ENCODE data around the gene TFB2M. TPM values are rescaled to one million over a fixed set of nuclear protein-coding genes. Genes with fewer than 3 reads are reported as not detected.

The TFB2M gene
- polyA plus RNA-seq, 1 donor: 15.1 TPM

- Histone ChIP-seq H3K4me3 (ENCODE audit: low read length) (no peak overlapping the region), H3K27ac (ENCODE audit: low read length) (no peak overlapping the region), H3K9me3 (ENCODE audit: control insufficient read depth, low read depth, low read length) (no peaks in the 10 kb centered on the region), H3K4me1 (ENCODE audit: control insufficient read depth, insufficient read depth, low read length) (no peaks in the 10 kb centered on the region), H3K27me3 (ENCODE audit: control insufficient read depth, insufficient read depth, low read length) (no peaks in the 10 kb centered on the region), H3K36me3 (ENCODE audit: control insufficient read depth, insufficient read depth, low read length) (peaks cover 53% of the 10 kb centered on the region)
- DNase-seq: no peak
- WGBS (ENCODE audit: insufficient coverage, low lambda C conversion rate): no CpG with 5 or more reads among the region's 2 CpGs
These were observed 8.0 kb downstream of the TFB2M start for GRCh38 chr1:246558041-246558440.

GRCh38 chr1:246554201-246554600 lies 11.9 kb downstream of the TFB2M start:
- Histone ChIP-seq H3K9me3 (ENCODE audit: control insufficient read depth, low read depth, low read length) (no peaks in the 10 kb centered on the region), H3K27ac (ENCODE audit: low read length) (no peak overlapping the region), H3K36me3 (ENCODE audit: control insufficient read depth, insufficient read depth, low read length) (peaks cover 63% of the 10 kb centered on the region), H3K4me1 (ENCODE audit: control insufficient read depth, insufficient read depth, low read length) (no peaks in the 10 kb centered on the region), H3K27me3 (ENCODE audit: control insufficient read depth, insufficient read depth, low read length) (no peaks in the 10 kb centered on the region), H3K4me3 (ENCODE audit: low read length) (no peak overlapping the region)
- DNase-seq: no peak
- WGBS (ENCODE audit: insufficient coverage, low lambda C conversion rate): 91% methylated on average over 4 of the region's 16 CpGs

GRCh38 chr1:246552110-246552509 lies 14.0 kb downstream of the TFB2M start:
- no peak overlapping the region for H3K27ac ChIP-seq (ENCODE audit: low read length)
- no peak overlapping the region for H3K4me3 ChIP-seq (ENCODE audit: low read length)
- no peaks in the 10 kb centered on the region for H3K9me3 ChIP-seq (ENCODE audit: control insufficient read depth, low read depth, low read length)
- DNase-seq: no peak
- H3K4me1 ChIP-seq (ENCODE audit: control insufficient read depth, insufficient read depth, low read length): no peaks in the 10 kb centered on the region
- WGBS (ENCODE audit: insufficient coverage, low lambda C conversion rate): no CpG with 5 or more reads among the region's 6 CpGs
- H3K36me3 ChIP-seq (ENCODE audit: control insufficient read depth, insufficient read depth, low read length): peaks cover 56% of the 10 kb centered on the region
- H3K27me3 ChIP-seq (ENCODE audit: control insufficient read depth, insufficient read depth, low read length): no peaks in the 10 kb centered on the region

GRCh38 chr1:246550402-246550801 lies 15.7 kb downstream of the TFB2M start:
- Histone ChIP-seq H3K36me3 (ENCODE audit: control insufficient read depth, insufficient read depth, low read length) (peaks cover 47% of the 10 kb centered on the region), H3K27me3 (ENCODE audit: control insufficient read depth, insufficient read depth, low read length) (no peaks in the 10 kb centered on the region), H3K27ac (ENCODE audit: low read length) (no peak overlapping the region), H3K9me3 (ENCODE audit: control insufficient read depth, low read depth, low read length) (no peaks in the 10 kb centered on the region), H3K4me3 (ENCODE audit: low read length) (no peak overlapping the region), H3K4me1 (ENCODE audit: control insufficient read depth, insufficient read depth, low read length) (no peaks in the 10 kb centered on the region)
- no peak for DNase-seq
- WGBS (ENCODE audit: insufficient coverage, low lambda C conversion rate): 100% methylated on average over 1 of the region's 11 CpGs

- Histone ChIP-seq H3K4me3 (ENCODE audit: low read length) (no peak overlapping the region), H3K27me3 (ENCODE audit: control insufficient read depth, insufficient read depth, low read length) (no peaks in the 10 kb centered on the region), H3K4me1 (ENCODE audit: control insufficient read depth, insufficient read depth, low read length) (no peaks in the 10 kb centered on the region), H3K36me3 (ENCODE audit: control insufficient read depth, insufficient read depth, low read length) (peaks cover 47% of the 10 kb centered on the region), H3K9me3 (ENCODE audit: control insufficient read depth, low read depth, low read length) (no peaks in the 10 kb centered on the region), H3K27ac (ENCODE audit: low read length) (no peak overlapping the region)
- DNase-seq: no peak
- WGBS (ENCODE audit: insufficient coverage, low lambda C conversion rate): 100% methylated on average over 1 of the region's 4 CpGs
These were observed 16.4 kb downstream of the TFB2M start for GRCh38 chr1:246549665-246550064.

GRCh38 chr1:246544001-246544400 lies 22.1 kb downstream of the TFB2M start:
- no peak overlapping the region for H3K4me3 ChIP-seq (ENCODE audit: low read length)
- peaks cover 49% of the 10 kb centered on the region for H3K36me3 ChIP-seq (ENCODE audit: control insufficient read depth, insufficient read depth, low read length)
- no peak for DNase-seq
- 100% methylated on average over 1 of the region's 1 CpG for WGBS (ENCODE audit: insufficient coverage, low lambda C conversion rate)
- H3K27me3 ChIP-seq (ENCODE audit: control insufficient read depth, insufficient read depth, low read length): no peaks in the 10 kb centered on the region
- H3K9me3 ChIP-seq (ENCODE audit: control insufficient read depth, low read depth, low read length): no peaks in the 10 kb centered on the region
- H3K4me1 ChIP-seq (ENCODE audit: control insufficient read depth, insufficient read depth, low read length): no peaks in the 10 kb centered on the region
- no peak overlapping the region for H3K27ac ChIP-seq (ENCODE audit: low read length)

- H3K27me3 ChIP-seq (ENCODE audit: control insufficient read depth, insufficient read depth, low read length): no peaks in the 10 kb centered on the region
- no peak overlapping the region for H3K27ac ChIP-seq (ENCODE audit: low read length)
- no peak overlapping the region for H3K4me3 ChIP-seq (ENCODE audit: low read length)
- H3K36me3 ChIP-seq (ENCODE audit: control insufficient read depth, insufficient read depth, low read length): peaks cover 45% of the 10 kb centered on the region
- DNase-seq: no peak
- no peaks in the 10 kb centered on the region for H3K4me1 ChIP-seq (ENCODE audit: control insufficient read depth, insufficient read depth, low read length)
- 93% methylated on average over 4 of the region's 7 CpGs for WGBS (ENCODE audit: insufficient coverage, low lambda C conversion rate)
- no peaks in the 10 kb centered on the region for H3K9me3 ChIP-seq (ENCODE audit: control insufficient read depth, low read depth, low read length)
These were observed 25.1 kb downstream of the TFB2M start for GRCh38 chr1:246540738-246541491.

GRCh38 chr1:246537887-246538286 lies 28.2 kb downstream of the TFB2M start:
- WGBS (ENCODE audit: insufficient coverage, low lambda C conversion rate): 60% methylated on average over 2 of the region's 3 CpGs
- no peak overlapping the region for H3K27ac ChIP-seq (ENCODE audit: low read length)
- H3K9me3 ChIP-seq (ENCODE audit: control insufficient read depth, low read depth, low read length): no peaks in the 10 kb centered on the region
- peak in 1 of 2 donors; percentile 20 for DNase-seq
- H3K4me3 ChIP-seq (ENCODE audit: low read length): no peak overlapping the region
- no peaks in the 10 kb centered on the region for H3K27me3 ChIP-seq (ENCODE audit: control insufficient read depth, insufficient read depth, low read length)
- no peaks in the 10 kb centered on the region for H3K4me1 ChIP-seq (ENCODE audit: control insufficient read depth, insufficient read depth, low read length)
- peaks cover 21% of the 10 kb centered on the region for H3K36me3 ChIP-seq (ENCODE audit: control insufficient read depth, insufficient read depth, low read length)

GRCh38 chr1:246537441-246537840 lies 28.6 kb downstream of the TFB2M start:
- no CpG with 5 or more reads among the region's 7 CpGs for WGBS (ENCODE audit: insufficient coverage, low lambda C conversion rate)
- H3K27ac ChIP-seq (ENCODE audit: low read length): no peak overlapping the region
- no peaks in the 10 kb centered on the region for H3K9me3 ChIP-seq (ENCODE audit: control insufficient read depth, low read depth, low read length)
- peaks cover 18% of the 10 kb centered on the region for H3K36me3 ChIP-seq (ENCODE audit: control insufficient read depth, insufficient read depth, low read length)
- H3K4me1 ChIP-seq (ENCODE audit: control insufficient read depth, insufficient read depth, low read length): no peaks in the 10 kb centered on the region
- DNase-seq: no peak
- no peaks in the 10 kb centered on the region for H3K27me3 ChIP-seq (ENCODE audit: control insufficient read depth, insufficient read depth, low read length)
- H3K4me3 ChIP-seq (ENCODE audit: low read length): no peak overlapping the region

GRCh38 chr1:246534114-246534513 lies 31.9 kb downstream of the TFB2M start:
- no peaks in the 10 kb centered on the region for H3K27me3 ChIP-seq (ENCODE audit: control insufficient read depth, insufficient read depth, low read length)
- H3K4me3 ChIP-seq (ENCODE audit: low read length): no peak overlapping the region
- DNase-seq: no peak
- no peak overlapping the region for H3K27ac ChIP-seq (ENCODE audit: low read length)
- H3K36me3 ChIP-seq (ENCODE audit: control insufficient read depth, insufficient read depth, low read length): no peaks in the 10 kb centered on the region
- WGBS (ENCODE audit: insufficient coverage, low lambda C conversion rate): no CpG with 5 or more reads among the region's 1 CpG
- H3K9me3 ChIP-seq (ENCODE audit: control insufficient read depth, low read depth, low read length): no peaks in the 10 kb centered on the region
- H3K4me1 ChIP-seq (ENCODE audit: control insufficient read depth, insufficient read depth, low read length): no peaks in the 10 kb centered on the region

- Histone ChIP-seq H3K9me3 (ENCODE audit: control insufficient read depth, low read depth, low read length) (no peaks in the 10 kb centered on the region), H3K4me3 (ENCODE audit: low read length) (no peak overlapping the region), H3K27me3 (ENCODE audit: control insufficient read depth, insufficient read depth, low read length) (no peaks in the 10 kb centered on the region), H3K27ac (ENCODE audit: low read length) (no peak overlapping the region), H3K36me3 (ENCODE audit: control insufficient read depth, insufficient read depth, low read length) (no peaks in the 10 kb centered on the region), H3K4me1 (ENCODE audit: control insufficient read depth, insufficient read depth, low read length) (no peaks in the 10 kb centered on the region)
- no peak for DNase-seq
- WGBS (ENCODE audit: insufficient coverage, low lambda C conversion rate): no CpG with 5 or more reads among the region's 2 CpGs
These were observed 32.6 kb downstream of the TFB2M start for GRCh38 chr1:246533371-246533905.
